HepG2 (cell line): ENCODE results near the gene NGB. TPM values are rescaled to one million over a fixed set of nuclear protein-coding genes. Genes with fewer than 3 reads are reported as not detected.

Experiments
- ATAC-seq: fragments of 200-7000 bp; cut with Tn5 transposase; 3 replicates; pipeline ENCODE4 v1.9.1; 2020; ENCODE audit warnings: mild to moderate bottlenecking, moderate library complexity
- BruUV-seq: library from RNA; stranded (reverse); fragments of 400-500 nt; replicated peaks from 2 replicates; lab custom pipeline; 2021; lab: Mats Ljungman, UMichigan
- CTCF ChIA-PET: fragments of 300-600 bp; formaldehyde crosslinking; extraction: SDS; loops from one replicate; lab custom pipeline; 2021; ENCODE audit warnings: low total read pairs, inconsistent platforms, low intra/inter-chr PET ratio; lab: Yijun Ruan, JAX
- POLR2A ChIA-PET: fragments of 350-600 bp; sonication (Branson Sonifier 250); formaldehyde crosslinking; loops from one replicate; lab custom pipeline; 2020; ENCODE audit warnings: antibody characterized with exemption, inconsistent platforms; lab: Yijun Ruan, JAX
- DNase-seq: peaks from one replicate; pipeline ENCODE4 v3.0.0-alpha.2; 2015; ENCODE audit warnings: low spot score
- FAIRE-seq: peaks from 3 replicates; lab custom pipeline; 2011; peaks lifted over from hg19 to GRCh38; lab: Jason Lieb, UNC
- H2AFZ ChIP-seq: one replicate; pipeline ENCODE4 v1.6.1; 2011; ENCODE audit warnings: low read length, inconsistent platforms
- H3K27ac ChIP-seq: fragments of 300-600 bp; 3 replicates; pipeline ENCODE4 v1.8.0; 2011; ENCODE audit warnings: mixed run types, mild to moderate bottlenecking, mixed read lengths, low read length, inconsistent platforms; ENCODE audit not compliant: insufficient read depth; ENCODE audit errors: extremely low read length
- H3K27me3 ChIP-seq, 2 experiments: fragments of 200-600 bp in 1 of 2; 2 replicates in 1 of 2; 3 replicates in 1 of 2; pipeline versions ENCODE4 v1.6.0 to v1.8.0; 2011; ENCODE audit warnings: low read length in 2 of 2, mild to moderate bottlenecking in 2 of 2, moderate library complexity in 2 of 2, inconsistent platforms in 1 of 2; ENCODE audit not compliant: insufficient read depth in 2 of 2, control insufficient read depth in 1 of 2
- H3K36me3 ChIP-seq, 2 experiments: fragments of 200-600 bp in 1 of 2; replicated peaks in 1 of 2; 2 replicates in 1 of 2; 3 replicates in 1 of 2; pipeline versions ENCODE4 v1.5.1 to v1.8.0; 2011; ENCODE audit warnings: low read length in 2 of 2, inconsistent platforms in 1 of 2; ENCODE audit not compliant: insufficient read depth in 2 of 2, control insufficient read depth in 1 of 2
- H3K4me1 ChIP-seq: 2 replicates; pipeline ENCODE4 v1.5.1; 2012; ENCODE audit warnings: low read length, inconsistent platforms; ENCODE audit not compliant: insufficient read depth
- H3K4me2 ChIP-seq: 2 replicates; pipeline ENCODE4 v1.6.0; 2011; ENCODE audit warnings: low read depth, low read length, inconsistent platforms
- H3K4me3 ChIP-seq, 3 experiments: fragments of 200-600 bp in 1 of 3; sonication (generic), shearing (Covaris generic) in 1 of 3; replicated peaks in 1 of 3; 2 replicates each; pipeline ENCODE4 v1.5.1; 2011 to 2016; ENCODE audit warnings: low read length in 3 of 3, inconsistent platforms in 2 of 3, low read depth in 2 of 3, mild to moderate bottlenecking in 2 of 3, control low read depth in 1 of 3, mixed read lengths in 1 of 3; ENCODE audit not compliant: insufficient read depth in 1 of 3
- H3K79me2 ChIP-seq: one replicate; pipeline ENCODE4 v1.6.1; 2011; ENCODE audit warnings: low read length, inconsistent platforms; ENCODE audit not compliant: insufficient read depth
- H3K9ac ChIP-seq: 2 replicates; pipeline ENCODE4 v1.6.0; 2011; ENCODE audit warnings: mild to moderate bottlenecking, low read depth, low read length, inconsistent platforms; ENCODE audit not compliant: insufficient read depth
- H3K9me3 ChIP-seq: 2 replicates; pipeline ENCODE4 v1.5.1; 2012; ENCODE audit warnings: mild to moderate bottlenecking, low read length
- H4K20me1 ChIP-seq: 2 replicates; pipeline ENCODE4 v1.6.0; 2011; ENCODE audit warnings: inconsistent platforms, mild to moderate bottlenecking, low read length, moderate library complexity; ENCODE audit not compliant: insufficient read depth
- HOXD1 ChIP-seq: sonication (generic); formaldehyde crosslinking; IDR thresholded peaks from 2 replicates; pipeline ENCODE4 v1.5.0; 2020; ENCODE audit warnings: missing genetic modification reagents
- MAFK ChIP-seq, 2 experiments: IDR thresholded peaks in 1 of 2; conservative IDR thresholded peaks in 1 of 2; 2 replicates each; pipeline ENCODE4 v1.6.1; 2011; ENCODE audit warnings: improper control_type of control experiment in 2 of 2, low read length in 2 of 2
- RCOR2 ChIP-seq: IDR thresholded peaks from 2 replicates; pipeline ENCODE4 v1.6.1; 2016; ENCODE audit warnings: missing biosample characterization, missing genetic modification reagents
- RFXANK ChIP-seq: IDR thresholded peaks from 2 replicates; pipeline ENCODE4 v1.6.1; 2016
- SPEN ChIP-seq: sonication (generic); formaldehyde crosslinking; IDR thresholded peaks from 2 replicates; pipeline ENCODE4 v1.5.1; 2020; ENCODE audit warnings: low read depth, mild to moderate bottlenecking, missing genetic modification reagents
- ZNF292 ChIP-seq: sonication (generic); formaldehyde crosslinking; IDR thresholded peaks from 2 replicates; pipeline ENCODE4 v1.8.1; 2022; ENCODE audit warnings: mild to moderate bottlenecking, low read depth, missing genetic modification reagents, borderline replicate concordance
- ZNF761 ChIP-seq: sonication (generic); formaldehyde crosslinking; conservative IDR thresholded peaks from 2 replicates; pipeline ENCODE4 v1.4.0; 2020; ENCODE audit warnings: mild to moderate bottlenecking, missing genetic modification reagents
- WGBS: methylation state at CpG from one replicate; pipeline ENCODE4 v1.1.6; 2017; ENCODE audit warnings: low lambda C conversion rate; 5-methylcytosine and 5-hydroxymethylcytosine counted together
- in situ Hi-C: cut with HindIII; loops from 2 replicates; pipeline ENCODE4 v1.10.0; 2017; ENCODE audit warnings: low pct_unique_long_range_greater_than_20kb; ENCODE audit not compliant: extremely low pct_ligation_motif_present
- intact Hi-C: fragments of 100-400 bp; cut with micrococcal nuclease; formaldehyde crosslinking; loops from one replicate; pipeline ENCODE4 v1.10.0; 2022; ENCODE audit not compliant: unreplicated experiment
- polyA plus RNA-seq, 8 experiments: library from polyadenylated mRNA; depleted of rRNA in 3 of 8; stranded (reverse) in 7 of 8; unstranded in 1 of 8; fragments of >200 nt; fragmentation: Illumina TruSeq in 4 of 8; extraction: Trizol in 4 of 8; gene quantifications; 2 replicates each; pipeline versions ENCODE4 v1.2.1 to v1.2.3, GENCODE V29; 2011 to 2016; ENCODE audit warnings: low read depth in 4 of 8, missing spikeins in 1 of 8, mixed read lengths in 1 of 8; ENCODE audit not compliant: insufficient read depth in 1 of 8
- total RNA-seq, 5 experiments: library from RNA; depleted of rRNA; stranded (reverse); fragments of >200 nt; fragmentation: Illumina TruSeq; extraction: Trizol; gene quantifications; 2 replicates each; pipeline ENCODE4 v1.2.3, GENCODE V29; 2016; ENCODE audit warnings: low read depth in 1 of 5
- TF ChIP-seq, protein P1 (sequence below), 2 experiments: sonication (generic) in 1 of 2; formaldehyde crosslinking in 1 of 2; IDR thresholded peaks; 2 replicates each; pipeline versions ENCODE4 v1.4.0 to v1.6.1; 2016 to 2020; ENCODE audit warnings: borderline replicate concordance in 1 of 2, low read depth in 1 of 2, mild to moderate bottlenecking in 1 of 2, missing genetic modification reagents in 1 of 2
- TF ChIP-seq, protein P2 (sequence below): sonication (generic); formaldehyde crosslinking; IDR thresholded peaks from 2 replicates; pipeline ENCODE4 v1.4.0; 2020; ENCODE audit warnings: missing genetic modification reagents, borderline replicate concordance
- TF ChIP-seq, protein P3 (sequence below): sonication (generic); formaldehyde crosslinking; IDR thresholded peaks from 2 replicates; pipeline ENCODE4 v1.8.1; 2022; ENCODE audit warnings: mild to moderate bottlenecking, missing genetic modification reagents
- TF ChIP-seq, protein P4 (sequence below): sonication (generic); formaldehyde crosslinking; IDR thresholded peaks from 2 replicates; pipeline ENCODE4 v1.8.1; 2023; ENCODE audit warnings: missing genetic modification reagents, inconsistent platforms, borderline replicate concordance
- TF ChIP-seq, protein P5 (sequence below): sonication (generic); formaldehyde crosslinking; IDR thresholded peaks from 2 replicates; pipeline ENCODE4 v1.8.0; 2022; ENCODE audit warnings: mild to moderate bottlenecking, missing genetic modification reagents

NGB gene
- total and polyA plus RNA-seq, 2 of the 13 experiments (the other 11 are each of a cell fraction or from before 2014, with no cell fraction given): 0.04 TPM; not detected in 1

DNA sequence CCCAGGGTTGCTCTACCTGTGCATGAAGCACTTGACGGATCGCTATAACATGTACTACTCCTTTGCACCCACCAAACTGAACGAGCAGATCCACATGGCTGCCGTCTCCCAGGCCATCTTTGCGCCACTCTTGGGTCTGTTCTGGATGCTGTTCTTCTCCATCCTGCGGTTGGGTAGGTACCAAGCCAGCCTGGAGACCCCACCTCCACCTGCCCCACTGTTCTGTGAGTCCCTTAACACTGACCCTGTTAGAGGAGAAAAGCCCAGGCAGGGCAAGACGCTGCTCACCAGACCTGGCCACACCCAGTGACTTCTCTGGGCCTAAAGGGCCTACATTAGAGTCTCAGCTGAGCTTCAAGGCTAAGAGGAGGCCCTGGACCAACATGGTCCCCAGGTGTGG, 21.7 kb downstream of the NGB start:
- 65% methylated on average over 5 of the region's 7 CpGs for WGBS
- TF ChIP-seq ZNF292 (CRISPR knock-in tag) (no peak), HOXD1 (no peak), MAFK (conservative IDR thresholded peaks at IDR 0.05 in 1 of 2, IDR thresholded peaks at IDR 0.05 in 1 of 2; ENCODE audit: low read length in 2 of 2) (no peak), ZNF761 (CRISPR knock-in tag) (no peak), RCOR2 (no peak), RFXANK (CRISPR knock-in tag) (no peak), SPEN (CRISPR knock-in tag) (no peak)
- TF ChIP-seq, protein P1, sequence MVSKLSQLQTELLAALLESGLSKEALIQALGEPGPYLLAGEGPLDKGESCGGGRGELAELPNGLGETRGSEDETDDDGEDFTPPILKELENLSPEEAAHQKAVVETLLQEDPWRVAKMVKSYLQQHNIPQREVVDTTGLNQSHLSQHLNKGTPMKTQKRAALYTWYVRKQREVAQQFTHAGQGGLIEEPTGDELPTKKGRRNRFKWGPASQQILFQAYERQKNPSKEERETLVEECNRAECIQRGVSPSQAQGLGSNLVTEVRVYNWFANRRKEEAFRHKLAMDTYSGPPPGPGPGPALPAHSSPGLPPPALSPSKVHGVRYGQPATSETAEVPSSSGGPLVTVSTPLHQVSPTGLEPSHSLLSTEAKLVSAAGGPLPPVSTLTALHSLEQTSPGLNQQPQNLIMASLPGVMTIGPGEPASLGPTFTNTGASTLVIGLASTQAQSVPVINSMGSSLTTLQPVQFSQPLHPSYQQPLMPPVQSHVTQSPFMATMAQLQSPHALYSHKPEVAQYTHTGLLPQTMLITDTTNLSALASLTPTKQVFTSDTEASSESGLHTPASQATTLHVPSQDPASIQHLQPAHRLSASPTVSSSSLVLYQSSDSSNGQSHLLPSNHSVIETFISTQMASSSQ (IDR thresholded peaks at IDR 0.05; ENCODE audit: low read depth): no peak
- TF ChIP-seq, protein P1 (CRISPR knock-in tag; IDR thresholded peaks at IDR 0.05; ENCODE audit: borderline replicate concordance): no peak
- TF ChIP-seq, protein P2, sequence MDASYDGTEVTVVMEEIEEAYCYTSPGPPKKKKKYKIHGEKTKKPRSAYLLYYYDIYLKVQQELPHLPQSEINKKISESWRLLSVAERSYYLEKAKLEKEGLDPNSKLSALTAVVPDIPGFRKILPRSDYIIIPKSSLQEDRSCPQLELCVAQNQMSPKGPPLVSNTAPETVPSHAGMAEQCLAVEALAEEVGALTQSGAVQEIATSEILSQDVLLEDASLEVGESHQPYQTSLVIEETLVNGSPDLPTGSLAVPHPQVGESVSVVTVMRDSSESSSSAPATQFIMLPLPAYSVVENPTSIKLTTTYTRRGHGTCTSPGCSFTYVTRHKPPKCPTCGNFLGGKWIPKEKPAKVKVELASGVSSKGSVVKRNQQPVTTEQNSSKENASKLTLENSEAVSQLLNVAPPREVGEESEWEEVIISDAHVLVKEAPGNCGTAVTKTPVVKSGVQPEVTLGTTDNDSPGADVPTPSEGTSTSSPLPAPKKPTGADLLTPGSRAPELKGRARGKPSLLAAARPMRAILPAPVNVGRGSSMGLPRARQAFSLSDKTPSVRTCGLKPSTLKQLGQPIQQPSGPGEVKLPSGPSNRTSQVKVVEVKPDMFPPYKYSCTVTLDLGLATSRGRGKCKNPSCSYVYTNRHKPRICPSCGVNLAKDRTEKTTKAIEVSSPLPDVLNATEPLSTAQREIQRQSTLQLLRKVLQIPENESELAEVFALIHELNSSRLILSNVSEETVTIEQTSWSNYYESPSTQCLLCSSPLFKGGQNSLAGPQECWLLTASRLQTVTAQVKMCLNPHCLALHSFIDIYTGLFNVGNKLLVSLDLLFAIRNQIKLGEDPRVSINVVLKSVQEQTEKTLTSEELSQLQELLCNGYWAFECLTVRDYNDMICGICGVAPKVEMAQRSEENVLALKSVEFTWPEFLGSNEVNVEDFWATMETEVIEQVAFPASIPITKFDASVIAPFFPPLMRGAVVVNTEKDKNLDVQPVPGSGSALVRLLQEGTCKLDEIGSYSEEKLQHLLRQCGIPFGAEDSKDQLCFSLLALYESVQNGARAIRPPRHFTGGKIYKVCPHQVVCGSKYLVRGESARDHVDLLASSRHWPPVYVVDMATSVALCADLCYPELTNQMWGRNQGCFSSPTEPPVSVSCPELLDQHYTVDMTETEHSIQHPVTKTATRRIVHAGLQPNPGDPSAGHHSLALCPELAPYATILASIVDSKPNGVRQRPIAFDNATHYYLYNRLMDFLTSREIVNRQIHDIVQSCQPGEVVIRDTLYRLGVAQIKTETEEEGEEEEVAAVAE (CRISPR knock-in tag): no peak
- TF ChIP-seq, protein P3, sequence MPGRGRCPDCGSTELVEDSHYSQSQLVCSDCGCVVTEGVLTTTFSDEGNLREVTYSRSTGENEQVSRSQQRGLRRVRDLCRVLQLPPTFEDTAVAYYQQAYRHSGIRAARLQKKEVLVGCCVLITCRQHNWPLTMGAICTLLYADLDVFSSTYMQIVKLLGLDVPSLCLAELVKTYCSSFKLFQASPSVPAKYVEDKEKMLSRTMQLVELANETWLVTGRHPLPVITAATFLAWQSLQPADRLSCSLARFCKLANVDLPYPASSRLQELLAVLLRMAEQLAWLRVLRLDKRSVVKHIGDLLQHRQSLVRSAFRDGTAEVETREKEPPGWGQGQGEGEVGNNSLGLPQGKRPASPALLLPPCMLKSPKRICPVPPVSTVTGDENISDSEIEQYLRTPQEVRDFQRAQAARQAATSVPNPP (CRISPR knock-in tag): no peak
- TF ChIP-seq, protein P4, sequence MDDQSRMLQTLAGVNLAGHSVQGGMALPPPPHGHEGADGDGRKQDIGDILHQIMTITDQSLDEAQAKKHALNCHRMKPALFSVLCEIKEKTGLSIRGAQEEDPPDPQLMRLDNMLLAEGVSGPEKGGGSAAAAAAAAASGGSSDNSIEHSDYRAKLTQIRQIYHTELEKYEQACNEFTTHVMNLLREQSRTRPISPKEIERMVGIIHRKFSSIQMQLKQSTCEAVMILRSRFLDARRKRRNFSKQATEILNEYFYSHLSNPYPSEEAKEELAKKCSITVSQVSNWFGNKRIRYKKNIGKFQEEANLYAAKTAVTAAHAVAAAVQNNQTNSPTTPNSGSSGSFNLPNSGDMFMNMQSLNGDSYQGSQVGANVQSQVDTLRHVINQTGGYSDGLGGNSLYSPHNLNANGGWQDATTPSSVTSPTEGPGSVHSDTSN (CRISPR knock-in tag): no peak
- TF ChIP-seq, protein P5, sequence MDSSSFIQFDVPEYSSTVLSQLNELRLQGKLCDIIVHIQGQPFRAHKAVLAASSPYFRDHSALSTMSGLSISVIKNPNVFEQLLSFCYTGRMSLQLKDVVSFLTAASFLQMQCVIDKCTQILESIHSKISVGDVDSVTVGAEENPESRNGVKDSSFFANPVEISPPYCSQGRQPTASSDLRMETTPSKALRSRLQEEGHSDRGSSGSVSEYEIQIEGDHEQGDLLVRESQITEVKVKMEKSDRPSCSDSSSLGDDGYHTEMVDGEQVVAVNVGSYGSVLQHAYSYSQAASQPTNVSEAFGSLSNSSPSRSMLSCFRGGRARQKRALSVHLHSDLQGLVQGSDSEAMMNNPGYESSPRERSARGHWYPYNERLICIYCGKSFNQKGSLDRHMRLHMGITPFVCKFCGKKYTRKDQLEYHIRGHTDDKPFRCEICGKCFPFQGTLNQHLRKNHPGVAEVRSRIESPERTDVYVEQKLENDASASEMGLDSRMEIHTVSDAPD (CRISPR knock-in tag): no peak

More for the DNA sequence above, 21.7 kb downstream of the NGB start:
- in situ Hi-C loops: no loop called here
- Histone ChIP-seq H3K27ac (no peak overlapping the region), H3K4me3 (no peak overlapping the region), H2AFZ (no peak overlapping the region), H3K9ac (no peak overlapping the region), H3K79me2 (no peaks in the 10 kb centered on the region), H3K36me3 (no peaks in the 10 kb centered on the region), H3K27me3 (no peaks in the 10 kb centered on the region; a peak in 1 of 5 replicates), H3K4me2 (no peak overlapping the region), H3K9me3 (no peaks in the 10 kb centered on the region), H3K4me1 (no peaks in the 10 kb centered on the region), H4K20me1 (no peaks in the 10 kb centered on the region)
- ChIA-PET CTCF (no interaction called here), POLR2A (no interaction called here)
- no peak for ATAC-seq
- no peak for FAIRE-seq
- BruUV-seq: no TSS peak
- intact Hi-C loops: no loop called here
- no peak for DNase-seq
